GM12878 (cell line): ENCODE measurements around the gene LIN7A.

Source experiments
- GABPA ChIP-seq: IDR thresholded peaks from 2 replicates; pipeline ENCODE4 v1.6.1; 2014; ENCODE audit warnings: antibody characterized with exemption, low read depth, mild to moderate bottlenecking, inconsistent platforms
- POLR2AphosphoS5 ChIP-seq: IDR thresholded peaks from 2 replicates; pipeline ENCODE4 v1.6.1; 2011; ENCODE audit warnings: mild to moderate bottlenecking, low read length, inconsistent platforms
- TF ChIP-seq, protein P1 (sequence below): IDR thresholded peaks from 2 replicates; pipeline ENCODE4 v1.6.1; 2012; ENCODE audit warnings: mild to moderate bottlenecking, low read depth, low read length

DNA sequence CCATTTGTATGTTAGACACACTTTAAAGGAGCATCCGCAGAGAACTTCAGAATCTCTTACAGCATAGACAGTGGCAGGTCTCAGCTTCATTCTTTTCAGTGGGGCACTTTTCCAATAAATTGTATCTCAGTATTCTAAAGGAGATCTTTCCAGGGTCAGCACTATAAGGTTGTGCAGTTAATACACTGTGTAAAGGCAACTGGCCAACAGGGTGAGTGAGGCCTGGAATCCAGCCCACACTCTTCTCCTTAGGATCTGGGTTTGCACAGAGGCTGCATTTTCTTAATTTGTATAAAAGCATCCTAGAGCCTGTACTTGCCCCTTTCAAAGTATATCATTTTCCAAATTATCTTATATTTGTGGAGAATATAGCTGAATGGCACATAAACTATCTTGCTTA is 126.9 kb downstream of the LIN7A start:
- TF ChIP-seq GABPA: no peak
- TF ChIP-seq, protein P1, sequence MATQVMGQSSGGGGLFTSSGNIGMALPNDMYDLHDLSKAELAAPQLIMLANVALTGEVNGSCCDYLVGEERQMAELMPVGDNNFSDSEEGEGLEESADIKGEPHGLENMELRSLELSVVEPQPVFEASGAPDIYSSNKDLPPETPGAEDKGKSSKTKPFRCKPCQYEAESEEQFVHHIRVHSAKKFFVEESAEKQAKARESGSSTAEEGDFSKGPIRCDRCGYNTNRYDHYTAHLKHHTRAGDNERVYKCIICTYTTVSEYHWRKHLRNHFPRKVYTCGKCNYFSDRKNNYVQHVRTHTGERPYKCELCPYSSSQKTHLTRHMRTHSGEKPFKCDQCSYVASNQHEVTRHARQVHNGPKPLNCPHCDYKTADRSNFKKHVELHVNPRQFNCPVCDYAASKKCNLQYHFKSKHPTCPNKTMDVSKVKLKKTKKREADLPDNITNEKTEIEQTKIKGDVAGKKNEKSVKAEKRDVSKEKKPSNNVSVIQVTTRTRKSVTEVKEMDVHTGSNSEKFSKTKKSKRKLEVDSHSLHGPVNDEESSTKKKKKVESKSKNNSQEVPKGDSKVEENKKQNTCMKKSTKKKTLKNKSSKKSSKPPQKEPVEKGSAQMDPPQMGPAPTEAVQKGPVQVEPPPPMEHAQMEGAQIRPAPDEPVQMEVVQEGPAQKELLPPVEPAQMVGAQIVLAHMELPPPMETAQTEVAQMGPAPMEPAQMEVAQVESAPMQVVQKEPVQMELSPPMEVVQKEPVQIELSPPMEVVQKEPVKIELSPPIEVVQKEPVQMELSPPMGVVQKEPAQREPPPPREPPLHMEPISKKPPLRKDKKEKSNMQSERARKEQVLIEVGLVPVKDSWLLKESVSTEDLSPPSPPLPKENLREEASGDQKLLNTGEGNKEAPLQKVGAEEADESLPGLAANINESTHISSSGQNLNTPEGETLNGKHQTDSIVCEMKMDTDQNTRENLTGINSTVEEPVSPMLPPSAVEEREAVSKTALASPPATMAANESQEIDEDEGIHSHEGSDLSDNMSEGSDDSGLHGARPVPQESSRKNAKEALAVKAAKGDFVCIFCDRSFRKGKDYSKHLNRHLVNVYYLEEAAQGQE: no peak
- no peak for TF ChIP-seq POLR2AphosphoS5
